ENCODE data around the gene INPP5E. TPM values are rescaled to one million over a fixed set of nuclear protein-coding genes. Genes with fewer than 3 reads are reported as not detected.

Gene INPP5E
- total and polyA plus RNA-seq, 12 donors: 2.3 to 27.1 (median 10.5) TPM

DNA sequence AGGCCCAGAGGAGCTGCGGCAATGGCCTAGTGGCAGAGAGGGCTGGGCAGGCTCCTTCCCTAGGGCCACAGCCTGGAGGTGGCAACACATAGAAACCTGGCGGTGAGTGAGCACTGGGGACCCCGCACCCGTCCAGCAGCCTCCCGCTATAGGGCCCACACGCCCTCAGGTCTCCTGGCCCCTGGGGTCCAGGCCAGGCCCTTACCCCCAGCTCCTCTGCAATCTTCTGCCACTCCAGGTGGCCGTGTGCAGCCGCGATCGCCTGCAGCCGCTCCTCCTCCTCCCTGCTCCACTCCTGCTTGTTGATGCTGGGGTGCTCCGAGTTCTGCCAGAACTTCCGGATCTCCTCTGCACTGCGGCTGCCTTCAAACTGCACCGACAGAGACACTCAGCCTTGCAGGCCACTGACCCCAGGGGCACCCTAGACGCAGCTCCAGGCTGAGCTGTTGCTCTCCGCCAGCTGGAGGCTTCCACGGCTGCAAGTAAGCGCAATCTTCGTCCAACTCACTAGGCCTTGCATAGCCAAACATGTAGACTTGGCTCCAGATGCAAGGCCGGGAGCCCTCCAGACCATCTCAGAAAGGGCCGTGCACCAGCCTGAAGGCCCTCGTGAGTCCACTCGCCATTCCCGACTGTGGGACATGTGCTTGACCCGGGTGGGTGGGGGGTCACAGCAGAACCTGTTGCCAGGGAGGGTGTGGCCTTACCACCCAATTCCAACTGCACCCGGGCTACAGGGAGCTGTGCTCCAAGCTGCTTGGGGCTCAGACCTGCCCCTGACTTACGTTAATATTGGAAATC, 47.7 kb downstream of the INPP5E start:
- no peak for DNase-seq
- Histone ChIP-seq H3K27ac (no peak overlapping the region), H3K4me3 (no peak overlapping the region), H3K4me1 (replicated peaks in 1 of 2) (no peaks in the 10 kb centered on the region), H3K36me3 (replicated peaks in 1 of 2) (peaks cover 0 to 86% of the 10 kb centered on the region in 2 donors), H3K27me3 (no peaks in the 10 kb centered on the region), H3K9me3 (replicated peaks in 1 of 3) (no peaks in the 10 kb centered on the region)
- intact Hi-C loops (cut with DNase I): no loop called here
- 89 to 99% (median 92%) methylated on average over 12 to 28 of the region's 28 CpGs for WGBS, 4 donors
- TF ChIP-seq POLR2A (IDR thresholded peaks at IDR 0.05) (no peak), CTCF (IDR thresholded peaks at IDR 0.05) (no peak)

DNA sequence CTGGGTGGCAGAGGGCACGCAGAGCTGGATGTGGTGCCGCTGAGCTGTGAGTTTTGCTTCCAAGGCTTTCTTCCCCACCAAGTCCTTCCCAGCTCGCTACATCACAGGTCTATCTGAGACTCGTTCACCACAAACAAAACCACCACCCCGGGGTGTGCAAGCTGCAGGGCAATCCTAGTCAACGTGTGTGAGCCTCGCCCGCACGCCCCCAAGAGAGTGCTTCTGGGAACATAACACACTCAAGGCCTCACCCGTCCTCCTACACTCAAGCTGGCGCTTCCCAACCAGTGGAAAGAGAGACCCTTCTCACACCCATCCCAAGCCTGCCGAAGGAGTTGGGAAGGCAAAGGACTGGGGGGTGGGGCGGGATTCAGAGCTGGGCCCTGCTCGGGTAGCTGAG, 50.2 kb downstream of the INPP5E start:
- H3K4me1 ChIP-seq (replicated peaks in 1 of 2): no peaks in the 10 kb centered on the region
- intact Hi-C loops (cut with DNase I): no loop called here
- no peak overlapping the region for H3K27ac ChIP-seq
- no peaks in the 10 kb centered on the region for H3K27me3 ChIP-seq
- WGBS, 4 donors: 86 to 93% (median 92%) methylated on average over 12 to 14 of the region's 14 CpGs
- no peak overlapping the region for H3K4me3 ChIP-seq
- TF ChIP-seq POLR2A (IDR thresholded peaks at IDR 0.05): no peak
- TF ChIP-seq CTCF (IDR thresholded peaks at IDR 0.05): no peak
- peaks cover 0 to 64% of the 10 kb centered on the region in 2 donors for H3K36me3 ChIP-seq (replicated peaks in 1 of 2)
- H3K9me3 ChIP-seq (replicated peaks in 1 of 3): no peaks in the 10 kb centered on the region
- no peak for DNase-seq

- intact Hi-C loops (cut with DNase I): no loop called here
- no peaks in the 10 kb centered on the region for H3K4me1 ChIP-seq (replicated peaks in 1 of 2)
- no peak overlapping the region for H3K4me3 ChIP-seq
- H3K27ac ChIP-seq: no peak overlapping the region
- no peaks in the 10 kb centered on the region for H3K27me3 ChIP-seq
- TF ChIP-seq CTCF (IDR thresholded peaks at IDR 0.05) (no peak), POLR2A (IDR thresholded peaks at IDR 0.05) (no peak)
- WGBS, 4 donors: 93 to 98% (median 97%) methylated on average over 6 to 19 of the region's 19 CpGs
- no peak for DNase-seq
- no peaks in the 10 kb centered on the region for H3K9me3 ChIP-seq (replicated peaks in 1 of 3)
- H3K36me3 ChIP-seq (replicated peaks in 1 of 2): peaks cover 0 to 61% of the 10 kb centered on the region in 2 donors
Measured at GRCh38 chr9:136387217-136387616, 52.4 kb downstream of the INPP5E start.

GRCh38 chr9:136386018-136386417, 53.6 kb downstream of the INPP5E start:
- 82 to 87% (median 85%) methylated on average over 13 of the region's 13 CpGs for WGBS, 4 donors
- Histone ChIP-seq H3K27ac (no peak overlapping the region), H3K27me3 (no peaks in the 10 kb centered on the region), H3K4me1 (replicated peaks in 1 of 2) (no peaks in the 10 kb centered on the region), H3K36me3 (replicated peaks in 1 of 2) (peaks cover 0 to 63% of the 10 kb centered on the region in 2 donors), H3K4me3 (no peak overlapping the region), H3K9me3 (replicated peaks in 1 of 3) (no peaks in the 10 kb centered on the region)
- no peak for DNase-seq
- TF ChIP-seq POLR2A (IDR thresholded peaks at IDR 0.05) (no peak), CTCF (IDR thresholded peaks at IDR 0.05) (no peak)
- intact Hi-C loops (cut with DNase I): no loop called here

Measured in adrenal gland (tissue), 12 donors.